GM12878 (cell line): Measurements from ENCODE around the gene MYO1C. TPM values are rescaled to one million over a fixed set of nuclear protein-coding genes. Genes with fewer than 3 reads are reported as not detected.

ENCODE experiments used
- ASH2L ChIP-seq: fragments of 300-600, 200-600 bp; sonication (generic); IDR thresholded peaks from 2 replicates; pipeline ENCODE4 v1.6.1; 2017; ENCODE audit warnings: low read depth, mild to moderate bottlenecking, borderline replicate concordance
- ATF3 ChIP-seq: IDR thresholded peaks from 2 replicates; pipeline ENCODE4 v1.6.1; 2011; ENCODE audit warnings: low read depth, mild to moderate bottlenecking, low read length, moderate library complexity, borderline replicate concordance; ENCODE audit errors: extremely low read depth
- CEBPB ChIP-seq, 2 experiments: fragments of 150-350 bp in 1 of 2; IDR thresholded peaks; 2 replicates each; pipeline ENCODE4 v1.6.1; 2012 to 2014; ENCODE audit warnings: low read depth in 2 of 2, low read length in 2 of 2, borderline replicate concordance in 1 of 2, inconsistent platforms in 1 of 2
- CHD1 ChIP-seq: IDR thresholded peaks from 2 replicates; pipeline ENCODE4 v1.6.1; 2012; ENCODE audit warnings: low read depth, low read length, improper control_type of control experiment
- IKZF1 ChIP-seq: fragments of 450-650 bp; conservative IDR thresholded peaks from 2 replicates; pipeline ENCODE4 v1.6.1; 2017; ENCODE audit warnings: antibody characterized with exemption, mild to moderate bottlenecking
- IKZF2 ChIP-seq, 2 experiments: fragments of 450-650 bp; IDR thresholded peaks; 2 replicates each; pipeline ENCODE4 v1.6.1; 2017; ENCODE audit warnings: mild to moderate bottlenecking in 2 of 2, moderate library complexity in 2 of 2
- KDM1A ChIP-seq: fragments of 200-600 bp; sonication (generic); IDR thresholded peaks from 2 replicates; pipeline ENCODE4 v1.6.1; 2016; ENCODE audit warnings: borderline replicate concordance
- RBBP5 ChIP-seq: fragments of 200-600 bp; sonication (generic); conservative IDR thresholded peaks from 2 replicates; pipeline ENCODE4 v1.6.1; 2016
- REST ChIP-seq: IDR thresholded peaks from 2 replicates; pipeline ENCODE4 v1.6.1; 2012; ENCODE audit warnings: mild to moderate bottlenecking, low read depth, low read length
- TBL1XR1 ChIP-seq: IDR thresholded peaks from 2 replicates; pipeline ENCODE4 v1.6.1; 2012; ENCODE audit warnings: low read depth, low read length, improper control_type of control experiment
- USF2 ChIP-seq: IDR thresholded peaks from 2 replicates; pipeline ENCODE4 v1.6.1; 2011; ENCODE audit warnings: low read depth, low read length, improper control_type of control experiment, borderline replicate concordance
- ZBED1 ChIP-seq: IDR thresholded peaks from 2 replicates; pipeline ENCODE4 v1.6.1; 2016; ENCODE audit warnings: borderline replicate concordance
- ZBTB11 ChIP-seq: fragments of 450-650 bp; formaldehyde crosslinking; IDR thresholded peaks from 2 replicates; pipeline ENCODE4 v1.5.0; 2022; ENCODE audit warnings: mild to moderate bottlenecking, missing genetic modification characterization
- ZBTB33 ChIP-seq: fragments of 450-650 bp; IDR thresholded peaks from 2 replicates; pipeline ENCODE4 v1.6.1; 2017; ENCODE audit warnings: mild to moderate bottlenecking
- ZNF687 ChIP-seq: fragments of 450-650 bp; IDR thresholded peaks from 2 replicates; pipeline ENCODE4 v1.6.1; 2017; ENCODE audit warnings: mild to moderate bottlenecking, moderate library complexity
- polyA plus RNA-seq, 11 experiments: library from polyadenylated mRNA; depleted of rRNA in 4 of 11; unstranded in 6 of 11; stranded (reverse) in 5 of 11; fragments of >200 nt; fragmentation: Nextera tagmentation in 4 of 11; fragmentation: Illumina TruSeq in 1 of 11; extraction: Ambion mirVana in 4 of 11; extraction: Trizol in 1 of 11; gene quantifications; 1 replicate in 1 of 11; 2 replicates in 10 of 11; pipeline versions ENCODE4 v1.2.1 to v1.2.3, GENCODE V29; 2011 to 2016; ENCODE audit warnings: inconsistent platforms in 2 of 11, missing spikeins in 2 of 11, low read depth in 1 of 11
- total RNA-seq, 4 experiments: library from RNA; depleted of rRNA in 3 of 4; stranded (reverse); fragments of >200 nt in 3 of 4; fragmentation: Illumina TruSeq in 1 of 4; extraction: Trizol in 1 of 4; gene quantifications; 2 replicates each; pipeline versions ENCODE4 v1.2.1 to v1.2.3, GENCODE V29; 2013 to 2021

The MYO1C gene
- total and polyA plus RNA-seq, 10 of the 15 experiments (the other 5 are each of a cell fraction or from before 2014, with no cell fraction given), result 1.2 to 92.0 (median 36.6) TPM

GRCh38 chr17:1431631-1432104 is 60.8 kb downstream of the MYO1C start (continued):
- TF ChIP-seq RBBP5, result no peak
- TF ChIP-seq IKZF1, result no peak
- no peak for TF ChIP-seq ZBTB33
- no peak for TF ChIP-seq USF2
- TF ChIP-seq TBL1XR1, result no peak
- TF ChIP-seq ZBED1, result peak; percentile 68; the same call in 1 of the 2 replicates
- TF ChIP-seq ZBTB11 (CRISPR knock-in tag), result no peak
- no peak for TF ChIP-seq REST
- 0 out of 4 replicates have a peak, but pooled peaks of 1 of the 2 experiments have one; percentile 48 for TF ChIP-seq CEBPB (IDR thresholded peaks at IDR 0.05; ENCODE audit: borderline replicate concordance in 1 of 2, low read depth in 2 of 2, low read length in 2 of 2)
- no peak for TF ChIP-seq CHD1
- peak in 1 of 2 experiments; percentile 50; a peak in 1 of 4 replicates for TF ChIP-seq IKZF2 (IDR thresholded peaks at IDR 0.05)
- TF ChIP-seq ATF3, result no peak
- no peak for TF ChIP-seq KDM1A
- TF ChIP-seq ZNF687, result no peak
- TF ChIP-seq ASH2L, result no peak
